Limb (tissue), 2 donors: Measurements from ENCODE around the gene PROP1.
"Not testable (repeated sequence)": the region's sequence is repeated elsewhere in the genome, so short reads cannot be mapped to it uniquely, and the experiment has no call there.

Experiments used
- DNase-seq, 2 donors: peaks; one replicate each; pipeline ENCODE4 v3.0.0-alpha.2; 2016; ENCODE audit errors: extremely low spot score in 2 of 2

Gene PROP1

GRCh38 chr5:177945601-177946283 lies 50.3 kb downstream of the PROP1 start:
- DNase-seq, result not testable (repeated sequence)

- not testable (repeated sequence) for DNase-seq
Observed at GRCh38 chr5:177945145-177945544, 50.9 kb downstream of the PROP1 start.

- not testable (repeated sequence) for DNase-seq
Observed at GRCh38 chr5:177943805-177944736, 52.0 kb downstream of the PROP1 start.

- DNase-seq, result not testable (repeated sequence)
Observed at GRCh38 chr5:177942896-177943295, 53.1 kb downstream of the PROP1 start.
